HG03442 (cell line): ENCODE measurements around the gene NSUN3.
"Not testable (repeated sequence)": the region's sequence is repeated elsewhere in the genome, so short reads cannot be mapped to it uniquely, and the experiment has no call there.

Source experiments
- ATAC-seq: cut with Tn5 transposase; IDR thresholded peaks from one replicate; pipeline ENCODE4 v1.9.1; 2021; ENCODE audit warnings: mild to moderate bottlenecking, moderate library complexity; ENCODE audit not compliant: unreplicated experiment

NSUN3 gene

DNA sequence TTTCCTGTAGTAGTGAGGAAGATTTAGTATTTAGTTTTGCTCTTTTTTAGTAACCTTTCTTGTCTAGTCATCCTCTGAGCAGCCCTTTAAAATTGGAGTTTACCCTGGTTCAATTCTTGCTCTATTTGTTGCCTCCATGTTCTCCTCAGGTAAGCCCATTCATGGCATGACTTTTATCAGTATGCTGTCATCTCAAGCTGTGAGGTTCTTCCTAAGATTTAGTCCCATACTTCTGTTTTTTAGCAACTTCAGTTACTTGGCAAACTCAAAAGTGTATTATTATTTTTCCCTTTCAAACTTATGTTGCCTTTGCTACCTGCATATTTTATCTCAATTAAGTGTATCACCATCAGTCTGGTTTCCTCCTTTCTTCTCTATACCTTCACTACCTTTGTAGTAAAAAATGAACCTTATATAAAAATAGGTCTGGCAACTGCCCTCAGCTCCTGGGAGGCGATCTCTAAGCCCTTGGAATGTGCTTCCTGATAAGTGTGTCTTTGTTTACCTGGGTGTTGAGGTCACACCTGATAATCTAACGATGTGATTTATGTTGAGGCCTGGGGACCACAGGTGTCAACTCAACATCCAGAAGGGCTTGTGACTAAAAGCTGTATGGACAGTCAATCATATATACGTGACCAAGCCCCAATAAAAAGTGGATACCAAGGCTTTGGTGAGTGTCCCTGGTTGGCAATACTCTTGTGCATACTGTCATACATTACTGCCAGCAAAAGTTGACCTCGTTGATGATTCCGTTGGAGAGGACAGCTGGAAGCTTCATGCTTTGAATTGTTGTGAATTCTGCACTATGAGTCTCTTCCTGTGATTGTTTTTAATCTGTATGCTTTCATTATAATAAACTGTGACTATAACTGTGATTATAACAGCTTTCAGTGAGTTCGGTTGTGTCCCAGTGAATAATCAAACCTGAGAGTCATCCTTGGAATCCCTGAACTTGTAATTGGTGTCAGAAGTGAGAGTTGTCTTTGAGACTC lies 3.9 kb downstream of the NSUN3 start:
- no peak for ATAC-seq

DNA sequence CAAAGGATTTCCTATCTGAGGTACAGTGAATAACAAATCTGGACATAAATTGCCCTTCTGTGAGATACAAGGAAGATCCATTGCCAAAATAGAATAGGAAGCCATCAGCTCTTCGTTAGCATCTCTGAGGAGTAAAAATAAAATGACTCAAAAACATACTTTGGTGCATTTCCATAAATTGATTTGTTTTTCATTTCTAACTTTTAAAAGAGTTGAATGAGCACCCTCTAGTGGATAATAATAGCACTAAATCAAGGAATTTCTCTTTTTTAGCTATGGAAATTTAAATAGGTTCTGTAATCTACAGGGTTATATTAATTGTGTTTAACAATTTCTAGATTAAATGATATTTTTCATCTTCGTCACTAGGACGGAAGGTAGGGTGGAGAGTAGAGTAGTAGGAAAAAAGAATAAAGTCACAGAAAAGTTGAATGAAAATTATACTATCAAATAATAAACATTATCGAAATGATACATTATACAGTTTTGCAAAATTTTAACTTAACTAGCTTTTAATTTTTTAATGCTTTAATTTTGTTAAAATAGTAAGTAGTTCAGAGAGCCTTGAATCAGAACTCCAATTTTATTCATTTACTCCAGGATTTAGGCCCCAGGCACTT lies 6.4 kb downstream of the NSUN3 start:
- ATAC-seq = no peak

DNA sequence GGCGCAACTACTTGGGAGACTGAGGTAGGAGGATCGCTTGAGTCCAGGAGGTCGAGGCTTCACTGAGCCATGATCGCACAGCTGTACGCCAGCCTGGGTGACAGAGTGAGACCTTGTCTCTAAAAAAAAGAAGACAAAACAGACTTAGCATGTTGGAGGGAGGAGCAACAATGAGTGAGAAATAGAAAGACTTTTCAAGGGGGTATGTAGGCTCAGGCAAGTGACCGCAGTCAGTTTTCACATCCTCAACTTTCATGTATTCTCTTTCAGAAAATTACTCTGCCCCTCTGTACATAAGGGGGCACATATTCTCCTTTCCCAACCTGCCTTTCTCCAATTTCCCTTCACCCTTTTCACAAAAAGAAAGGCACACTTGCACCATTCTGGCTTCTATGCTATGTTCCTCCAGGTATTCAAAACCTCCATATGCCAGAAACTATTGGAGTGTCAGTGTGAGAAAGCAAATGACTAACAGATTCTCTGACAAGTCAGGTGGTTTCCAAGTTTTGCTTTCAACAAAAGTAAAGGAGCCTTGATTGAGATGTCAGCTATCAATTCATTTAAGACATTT lies 7.6 kb downstream of the NSUN3 start:
- peak; percentile 57 for ATAC-seq

DNA sequence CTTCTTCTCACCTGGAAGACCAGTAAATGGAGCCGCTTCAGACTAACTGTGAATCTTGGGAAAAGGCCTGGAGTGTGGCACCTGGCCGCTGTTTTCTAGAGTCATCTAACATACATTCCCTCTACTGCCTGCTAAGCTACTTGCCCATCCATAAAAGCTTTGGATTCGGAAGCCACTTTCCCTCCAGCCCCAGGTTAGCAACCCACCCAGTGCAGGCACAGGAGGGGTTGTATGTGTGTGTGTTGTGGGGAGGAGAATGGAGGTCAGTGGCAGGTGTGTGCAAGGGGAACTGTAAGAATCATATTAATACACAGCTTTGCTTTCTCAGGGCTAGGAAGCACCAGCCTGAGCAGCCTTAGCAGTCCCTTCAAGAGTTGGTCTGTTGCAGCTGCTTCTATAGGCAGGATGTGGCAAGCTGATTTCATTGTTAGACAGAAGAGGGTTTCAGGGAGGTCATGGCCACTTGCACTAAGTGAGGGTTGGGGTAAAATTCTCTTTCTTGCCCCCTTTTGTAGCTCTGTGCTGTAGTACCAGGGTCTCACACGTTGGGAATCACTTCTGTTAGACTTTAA lies 8.9 kb downstream of the NSUN3 start:
- ATAC-seq = peak; percentile 87

GRCh38 chr3:94076055-94076454 lies 13.2 kb downstream of the NSUN3 start:
- ATAC-seq = no peak

DNA sequence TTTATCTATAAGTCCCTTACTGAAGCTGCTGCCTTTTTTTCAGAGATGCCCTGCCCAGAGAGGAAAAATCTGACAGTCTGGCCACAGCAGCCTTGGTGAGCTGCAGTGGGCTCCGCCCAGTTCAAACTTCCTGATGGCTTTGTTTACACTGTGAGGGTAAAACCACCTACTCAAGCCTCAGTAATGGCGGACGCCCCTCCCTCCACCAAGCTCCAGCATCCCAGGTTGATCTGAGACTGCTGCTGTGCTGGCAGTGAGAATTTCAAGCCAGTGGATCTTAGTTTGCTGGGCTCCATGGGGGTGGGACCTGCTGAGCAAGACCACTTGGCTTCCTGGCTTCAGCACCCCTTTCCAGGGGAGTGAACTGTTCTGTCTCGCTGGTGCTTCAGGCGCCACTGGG lies 17.7 kb downstream of the NSUN3 start:
- not testable (repeated sequence) for ATAC-seq

DNA sequence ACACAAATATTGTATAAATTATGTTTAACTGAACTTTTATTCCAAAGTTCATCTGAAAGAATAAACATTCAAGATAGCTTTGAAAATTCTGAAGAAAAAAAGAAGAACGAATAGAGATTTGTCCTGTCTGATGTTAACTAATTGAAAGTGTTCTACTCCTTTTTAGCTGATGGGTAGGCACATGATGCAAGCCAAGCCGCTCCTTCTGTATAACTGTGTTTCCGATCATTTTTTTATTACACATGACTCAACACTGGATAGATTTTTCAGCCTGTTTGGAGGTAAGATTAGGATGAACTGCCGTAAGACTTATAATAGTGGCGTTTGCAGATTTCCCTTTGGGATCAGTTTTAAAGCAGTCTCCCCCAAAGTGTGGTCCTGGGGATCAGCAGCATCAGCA lies 19.0 kb downstream of the NSUN3 start:
- no peak for ATAC-seq

DNA sequence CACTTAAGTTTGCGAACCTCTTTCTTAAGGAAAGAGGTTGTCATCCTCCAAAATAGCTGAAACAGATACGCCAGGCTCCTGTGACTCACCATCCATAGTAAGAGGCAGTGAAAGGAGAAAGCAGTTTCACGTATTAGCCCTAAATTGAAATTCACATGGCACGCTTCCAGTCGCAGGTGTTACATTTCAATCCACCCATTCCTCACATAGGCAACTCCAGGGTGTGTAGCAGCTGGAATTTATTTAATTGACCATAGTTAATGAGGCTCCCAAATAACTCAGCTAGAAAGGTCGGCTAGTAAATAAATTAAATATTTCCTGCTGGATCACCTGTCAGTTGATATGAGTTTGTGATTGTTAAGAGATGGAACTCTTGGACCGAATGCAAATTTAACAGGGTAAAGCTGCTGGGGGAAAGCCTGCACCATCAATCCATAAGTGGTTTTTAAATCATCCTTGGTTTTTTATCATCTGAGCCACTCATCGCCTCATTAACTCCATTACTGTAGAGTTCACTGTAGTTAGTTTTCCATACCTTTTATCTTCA lies 19.6 kb downstream of the NSUN3 start:
- no peak for ATAC-seq

DNA sequence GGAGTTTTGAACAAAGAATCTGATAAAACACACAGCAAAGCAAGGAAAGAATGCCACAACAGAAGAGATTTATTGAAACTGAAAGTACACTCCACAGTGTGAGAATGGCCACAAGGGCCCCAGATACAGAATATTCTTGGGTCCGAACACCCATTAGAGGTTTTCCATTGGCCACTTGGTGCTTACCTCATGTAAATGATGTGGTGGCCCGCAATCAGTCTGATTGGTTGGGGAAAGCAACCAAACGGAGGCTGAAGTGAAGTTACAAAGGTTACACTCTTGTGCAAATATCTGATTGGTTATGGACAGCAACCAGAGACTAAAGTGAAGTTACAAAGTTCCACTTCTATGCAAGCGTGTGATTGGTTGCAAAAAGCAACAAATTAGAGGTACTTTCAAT lies 20.4 kb downstream of the NSUN3 start:
- ATAC-seq = peak; percentile 87

- ATAC-seq = no peak
These were observed 26.3 kb downstream of the NSUN3 start for GRCh38 chr3:94089126-94089525.

- no peak for ATAC-seq
These were observed 29.2 kb downstream of the NSUN3 start for GRCh38 chr3:94092086-94092485.

DNA sequence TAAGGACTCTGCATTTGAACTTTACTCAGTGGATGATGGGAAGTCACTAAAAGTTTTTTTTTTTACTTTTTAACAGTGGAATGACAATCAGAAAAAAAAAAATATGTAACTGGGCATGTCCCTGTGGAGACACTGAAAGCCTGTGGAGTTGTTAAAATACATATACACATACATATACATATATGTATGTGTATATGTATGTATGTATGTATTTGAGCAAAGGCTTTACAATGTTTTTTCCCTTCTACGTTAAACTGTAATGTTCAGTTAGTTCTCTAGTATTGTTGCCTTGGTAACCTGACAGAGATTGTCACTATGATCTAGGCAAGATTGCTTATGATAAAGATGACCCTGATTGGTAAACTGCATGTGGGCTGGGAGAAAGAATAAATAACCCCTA lies 30.3 kb downstream of the NSUN3 start:
- no peak for ATAC-seq

GRCh38 chr3:94095111-94095510 lies 32.2 kb downstream of the NSUN3 start:
- ATAC-seq = no peak

DNA sequence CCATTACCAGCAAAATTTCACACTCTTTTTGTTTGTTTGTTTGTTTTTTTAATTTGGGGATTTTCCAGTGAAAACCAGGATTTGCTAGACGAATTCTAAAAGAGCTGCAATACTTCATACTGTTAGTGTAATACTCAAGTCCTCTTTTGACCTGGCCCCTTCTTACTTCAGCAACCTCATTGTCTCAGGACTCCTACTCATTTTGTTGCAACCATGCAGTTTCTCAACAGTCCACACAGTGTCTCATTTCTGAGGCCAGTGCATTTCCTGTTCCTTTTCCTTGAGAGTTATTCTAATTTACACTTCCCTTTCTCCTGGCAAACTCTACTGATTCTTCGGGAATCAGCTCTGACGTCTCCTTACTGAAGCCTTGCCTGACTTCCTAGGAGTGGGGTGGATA lies 35.6 kb downstream of the NSUN3 start:
- ATAC-seq = no peak

GRCh38 chr3:94099311-94099710 lies 36.5 kb downstream of the NSUN3 start:
- no peak for ATAC-seq

DNA sequence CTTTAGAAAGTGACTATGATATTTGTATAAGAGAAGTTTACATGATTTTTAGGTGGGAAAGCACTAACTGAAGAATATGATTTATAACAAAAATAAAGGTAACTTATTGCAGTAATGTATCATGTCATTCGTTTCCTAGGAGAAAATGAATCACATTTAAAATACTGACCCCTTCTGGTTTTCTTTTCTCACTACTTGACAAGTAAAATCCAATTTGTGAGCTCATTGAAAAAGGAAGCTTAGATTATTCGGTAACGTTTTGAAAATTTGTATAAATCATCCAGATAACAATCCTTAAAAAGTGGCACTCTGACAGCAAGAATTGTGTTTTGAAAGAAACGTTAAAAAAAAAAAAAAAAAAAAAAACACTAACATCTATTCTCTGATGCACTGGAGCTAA lies 39.0 kb downstream of the NSUN3 start:
- no peak for ATAC-seq

GRCh38 chr3:94106268-94106667 lies 43.4 kb downstream of the NSUN3 start:
- no peak for ATAC-seq

- ATAC-seq = not testable (repeated sequence)
These were observed 47.4 kb downstream of the NSUN3 start for GRCh38 chr3:94110232-94110631.

- ATAC-seq = no peak
These were observed 48.0 kb downstream of the NSUN3 start for GRCh38 chr3:94110854-94111253.

DNA sequence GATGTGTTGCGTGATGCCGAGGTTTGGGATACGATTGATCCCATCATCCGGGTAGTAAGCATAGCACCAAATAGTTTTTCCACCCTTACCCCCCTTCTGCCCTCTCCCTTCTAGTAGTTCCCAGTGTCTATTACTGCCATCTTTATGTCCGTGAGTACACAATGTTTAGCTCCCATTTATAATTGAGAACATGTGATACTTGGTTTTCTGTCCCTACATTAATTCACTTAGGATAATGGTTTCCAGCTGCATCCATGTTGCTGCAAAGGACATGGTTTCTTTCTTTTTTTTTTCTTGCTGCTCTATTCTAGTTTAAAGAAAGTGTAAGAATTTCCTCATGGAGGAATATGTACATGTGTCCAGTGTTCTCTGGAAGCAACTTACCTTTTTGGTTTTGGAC lies 51.8 kb downstream of the NSUN3 start:
- ATAC-seq = no peak

- ATAC-seq = no peak
These were observed 52.6 kb downstream of the NSUN3 start for GRCh38 chr3:94115482-94115881.
